Trophoblast cell (in vitro differentiated cells and primary cell): ENCODE data around the gene SLC26A9.

Experiments
- DNase-seq, 2 donors: peaks; one replicate each; pipeline ENCODE4 v3.0.0-alpha.2; 2016
- H2AFZ ChIP-seq: 2 replicates; pipeline ENCODE4 v1.6.1; 2013; ENCODE audit warnings: low read length, moderate library complexity, mild to moderate bottlenecking; ENCODE audit not compliant: insufficient read depth, poor library complexity
- H2AK5ac ChIP-seq: 2 replicates; pipeline ENCODE4 v1.6.1; 2013; ENCODE audit warnings: mild to moderate bottlenecking, low read length
- H2BK120ac ChIP-seq: 2 replicates; pipeline ENCODE4 v1.6.1; 2013; ENCODE audit warnings: low read length, mild to moderate bottlenecking, moderate library complexity; ENCODE audit not compliant: insufficient read depth, poor library complexity
- H2BK12ac ChIP-seq: 2 replicates; pipeline ENCODE4 v1.6.1; 2013; ENCODE audit warnings: mild to moderate bottlenecking, low read length, moderate library complexity
- H2BK5ac ChIP-seq: 2 replicates; pipeline ENCODE4 v1.6.1; 2013; ENCODE audit warnings: low read length, low read depth, moderate library complexity, mild to moderate bottlenecking; ENCODE audit not compliant: poor library complexity
- H3K14ac ChIP-seq: 2 replicates; pipeline ENCODE4 v1.6.1; 2013; ENCODE audit warnings: mild to moderate bottlenecking, low read length
- H3K18ac ChIP-seq: 2 replicates; pipeline ENCODE4 v1.6.1; 2013; ENCODE audit warnings: mild to moderate bottlenecking, low read length
- H3K23ac ChIP-seq: 2 replicates; pipeline ENCODE4 v1.6.1; 2013; ENCODE audit warnings: low read length
- H3K27ac ChIP-seq: 2 replicates; pipeline ENCODE4 v1.5.1; 2013; ENCODE audit warnings: low read depth, mild to moderate bottlenecking, inconsistent platforms, low read length, moderate library complexity
- H3K27me3 ChIP-seq: 2 replicates; pipeline ENCODE4 v1.6.1; 2013; ENCODE audit warnings: inconsistent platforms, mild to moderate bottlenecking, low read length, moderate library complexity; ENCODE audit not compliant: insufficient read depth
- H3K36me3 ChIP-seq, 2 experiments: 1 replicate in 1 of 2; 2 replicates in 1 of 2; pipeline ENCODE4 v1.6.1; 2013; ENCODE audit warnings: low read length in 2 of 2, mild to moderate bottlenecking in 2 of 2, moderate library complexity in 1 of 2; ENCODE audit not compliant: insufficient read depth in 2 of 2, control insufficient read depth in 1 of 2
- H3K4ac ChIP-seq: 2 replicates; pipeline ENCODE4 v1.6.1; 2013; ENCODE audit warnings: low read depth, mild to moderate bottlenecking, low read length, moderate library complexity
- H3K4me1 ChIP-seq, 2 experiments: 1 replicate in 1 of 2; 2 replicates in 1 of 2; pipeline ENCODE4 v1.6.1; 2013; ENCODE audit warnings: low read length in 2 of 2, mild to moderate bottlenecking in 2 of 2, moderate library complexity in 1 of 2; ENCODE audit not compliant: insufficient read depth in 2 of 2, control insufficient read depth in 1 of 2
- H3K4me2 ChIP-seq: 2 replicates; pipeline ENCODE4 v1.6.1; 2013; ENCODE audit warnings: inconsistent platforms, mild to moderate bottlenecking, low read length, moderate library complexity
- H3K4me3 ChIP-seq: 2 replicates; pipeline ENCODE4 v1.5.1; 2013; ENCODE audit warnings: mild to moderate bottlenecking, low read depth, low read length, inconsistent platforms
- H3K79me1 ChIP-seq: one replicate; pipeline ENCODE4 v1.6.1; 2013; ENCODE audit warnings: low read length
- H3K79me2 ChIP-seq: 2 replicates; pipeline ENCODE4 v1.6.1; 2013; ENCODE audit warnings: low read length, mild to moderate bottlenecking; ENCODE audit not compliant: control insufficient read depth, insufficient read depth, poor library complexity
- H3K9ac ChIP-seq: 2 replicates; pipeline ENCODE4 v1.6.1; 2013; ENCODE audit warnings: mild to moderate bottlenecking, low read length
- H3K9me3 ChIP-seq: 2 replicates; pipeline ENCODE4 v1.6.1; 2013; ENCODE audit warnings: low read depth, mild to moderate bottlenecking, control low read depth, inconsistent platforms, low read length; ENCODE audit not compliant: insufficient read depth
- H4K12ac ChIP-seq: 2 replicates; pipeline ENCODE4 v1.6.1; 2013; ENCODE audit warnings: low read depth, mild to moderate bottlenecking, low read length, moderate library complexity
- H4K8ac ChIP-seq: 2 replicates; pipeline ENCODE4 v1.6.1; 2013; ENCODE audit warnings: low read depth, mild to moderate bottlenecking, low read length, moderate library complexity
- H4K91ac ChIP-seq: one replicate; pipeline ENCODE4 v1.6.1; 2013; ENCODE audit warnings: low read depth, mild to moderate bottlenecking, low read length, moderate library complexity
- WGBS: extraction: QIAGEN DNeasy Blood & Tissue Kit; methylation state at CpG from one replicate; pipeline ENCODE4 v1.1.7; 2013; ENCODE audit warnings: missing lambda C conversion rate; ENCODE audit not compliant: insufficient read length, insufficient coverage; ENCODE audit errors: extremely low coverage; 5-methylcytosine and 5-hydroxymethylcytosine counted together

Gene SLC26A9

GRCh38 chr1:205922806-205923205 is 20.4 kb downstream of the SLC26A9 start:
- no peak overlapping the region for H3K14ac ChIP-seq
- no peak overlapping the region for H2AK5ac ChIP-seq
- H3K4ac ChIP-seq = no peak overlapping the region
- no peak overlapping the region for H2AFZ ChIP-seq
- no CpG with 5 or more reads among the region's 6 CpGs for WGBS
- no peak overlapping the region for H2BK5ac ChIP-seq
- H3K9ac ChIP-seq = no peak overlapping the region
- no peak overlapping the region for H4K8ac ChIP-seq
- no peak overlapping the region for H3K27ac ChIP-seq
- H3K9me3 ChIP-seq = no peaks in the 10 kb centered on the region
- no peaks in the 10 kb centered on the region for H3K79me2 ChIP-seq
- no peak overlapping the region for H3K18ac ChIP-seq
- H2BK12ac ChIP-seq = no peak overlapping the region
- no peak overlapping the region for H4K91ac ChIP-seq
- DNase-seq = no peak
- H4K12ac ChIP-seq = no peak overlapping the region
- no peaks in the 10 kb centered on the region for H3K79me1 ChIP-seq
- no peaks in the 10 kb centered on the region for H3K36me3 ChIP-seq
- no peaks in the 10 kb centered on the region for H3K4me1 ChIP-seq
- no peak overlapping the region for H3K4me3 ChIP-seq
- no peak overlapping the region for H3K4me2 ChIP-seq
- H2BK120ac ChIP-seq = no peak overlapping the region
- H3K23ac ChIP-seq = no peak overlapping the region
- H3K27me3 ChIP-seq = no peaks in the 10 kb centered on the region

- Histone ChIP-seq H2AFZ (no peak overlapping the region), H3K79me1 (no peaks in the 10 kb centered on the region), H2AK5ac (no peak overlapping the region), H3K9ac (no peak overlapping the region), H3K18ac (no peak overlapping the region), H3K4me3 (no peak overlapping the region), H3K79me2 (no peaks in the 10 kb centered on the region), H3K27ac (no peak overlapping the region), H3K9me3 (no peaks in the 10 kb centered on the region), H3K27me3 (no peaks in the 10 kb centered on the region), H2BK120ac (no peak overlapping the region), H3K23ac (no peak overlapping the region), H3K4me1 (no peaks in the 10 kb centered on the region), H3K4ac (no peak overlapping the region), H2BK12ac (no peak overlapping the region), H3K14ac (no peak overlapping the region), H4K12ac (no peak overlapping the region), H3K4me2 (no peak overlapping the region), H4K91ac (no peak overlapping the region), H2BK5ac (no peak overlapping the region), H4K8ac (no peak overlapping the region), H3K36me3 (no peaks in the 10 kb centered on the region)
- no peak for DNase-seq
- WGBS = no CpG with 5 or more reads among the region's 6 CpGs
Measured at GRCh38 chr1:205922314-205922713, 20.9 kb downstream of the SLC26A9 start.

GRCh38 chr1:205921570-205921909 is 21.7 kb downstream of the SLC26A9 start:
- Histone ChIP-seq H2BK5ac (no peak overlapping the region), H4K12ac (no peak overlapping the region), H3K9ac (no peak overlapping the region), H3K4me1 (no peaks in the 10 kb centered on the region), H3K27ac (no peak overlapping the region), H3K36me3 (no peaks in the 10 kb centered on the region), H3K27me3 (no peaks in the 10 kb centered on the region), H2AK5ac (no peak overlapping the region), H3K79me1 (no peaks in the 10 kb centered on the region), H2BK12ac (no peak overlapping the region), H3K4me3 (no peak overlapping the region), H4K8ac (no peak overlapping the region), H3K23ac (no peak overlapping the region), H3K18ac (no peak overlapping the region), H3K9me3 (no peaks in the 10 kb centered on the region), H3K4me2 (no peak overlapping the region), H3K4ac (no peak overlapping the region), H3K14ac (no peak overlapping the region), H2BK120ac (no peak overlapping the region), H2AFZ (no peak overlapping the region), H3K79me2 (no peaks in the 10 kb centered on the region), H4K91ac (no peak overlapping the region)
- WGBS = no CpG with 5 or more reads among the region's 11 CpGs
- DNase-seq = no peak

GRCh38 chr1:205920861-205921569 is 22.2 kb downstream of the SLC26A9 start:
- no peak for DNase-seq
- Histone ChIP-seq H3K4me1 (no peaks in the 10 kb centered on the region), H2AFZ (no peak overlapping the region), H4K12ac (no peak overlapping the region), H3K79me2 (no peaks in the 10 kb centered on the region), H3K4me2 (no peak overlapping the region), H3K18ac (no peak overlapping the region), H3K36me3 (no peaks in the 10 kb centered on the region), H2BK12ac (no peak overlapping the region), H2AK5ac (no peak overlapping the region), H3K4me3 (no peak overlapping the region), H4K8ac (no peak overlapping the region), H3K14ac (no peak overlapping the region), H4K91ac (no peak overlapping the region), H3K9me3 (no peaks in the 10 kb centered on the region), H3K23ac (no peak overlapping the region), H3K27ac (no peak overlapping the region), H2BK5ac (no peak overlapping the region), H3K79me1 (no peaks in the 10 kb centered on the region), H3K4ac (no peak overlapping the region), H3K27me3 (no peaks in the 10 kb centered on the region), H3K9ac (no peak overlapping the region), H2BK120ac (no peak overlapping the region)
- no CpG with 5 or more reads among the region's 13 CpGs for WGBS
